Hematopoietic multipotent progenitor cell treated with erythropoietin and hydrocortisone succinate and interleukin-3 and kit ligand, for 8 days (in vitro differentiated cells): ENCODE data around the gene TLK2.
"Not testable (repeated sequence)": the region's sequence is repeated elsewhere in the genome, so short reads cannot be mapped to it uniquely, and the experiment has no call there.

Experiments used
- DNase-seq: peaks from one replicate; pipeline ENCODE4 v3.0.0-alpha.2; 2015

Gene TLK2

DNA sequence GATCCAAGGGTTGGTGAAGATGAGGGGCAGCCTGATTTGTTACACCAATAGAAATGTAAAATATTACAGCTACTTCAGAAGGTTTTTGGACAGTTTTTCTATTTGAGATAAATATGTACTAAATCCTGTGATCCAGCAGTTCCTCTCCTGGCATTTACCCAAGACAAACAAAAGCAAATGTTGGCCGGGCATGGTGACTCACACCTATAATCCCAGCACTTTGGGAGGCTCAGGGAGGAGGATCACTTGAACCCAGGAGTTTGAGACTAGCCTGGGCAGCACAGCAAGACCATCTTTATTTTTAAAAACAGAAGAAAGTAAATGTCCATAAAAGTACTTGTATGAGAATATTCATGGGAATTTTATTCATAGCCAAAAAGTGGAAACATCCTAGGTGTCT lies 84.0 kb downstream of the TLK2 start:
- no peak for DNase-seq

GRCh38 chr17:62565817-62566216 lies 87.2 kb downstream of the TLK2 start:
- DNase-seq, result no peak

DNA sequence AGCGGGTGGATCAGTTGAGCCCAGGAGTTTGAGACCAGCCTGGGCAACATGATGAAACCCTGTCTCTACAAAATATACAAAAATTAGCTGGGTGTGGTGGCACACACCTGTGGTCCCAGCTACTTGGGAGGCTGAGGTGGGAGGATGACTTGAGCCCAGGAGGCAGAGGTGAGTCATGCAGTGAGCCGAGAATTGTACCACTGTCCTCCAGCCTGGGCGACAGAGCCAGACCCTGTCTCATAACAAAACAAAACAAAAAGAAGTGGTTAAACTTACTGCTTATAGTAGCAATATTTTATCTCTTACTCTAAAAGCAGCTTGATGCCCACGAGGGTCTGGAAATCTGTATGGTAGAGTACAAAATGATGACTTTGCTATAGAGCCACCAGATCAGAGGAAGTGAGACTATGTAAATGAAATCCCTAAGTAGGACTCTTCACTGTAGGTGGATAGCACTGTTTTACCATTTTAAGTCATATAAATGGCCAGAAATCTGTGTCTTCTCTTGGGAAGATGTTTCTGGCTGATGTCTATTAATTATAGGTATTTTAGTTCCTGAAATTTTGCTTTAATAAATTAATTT lies 88.5 kb downstream of the TLK2 start:
- no peak for DNase-seq

DNA sequence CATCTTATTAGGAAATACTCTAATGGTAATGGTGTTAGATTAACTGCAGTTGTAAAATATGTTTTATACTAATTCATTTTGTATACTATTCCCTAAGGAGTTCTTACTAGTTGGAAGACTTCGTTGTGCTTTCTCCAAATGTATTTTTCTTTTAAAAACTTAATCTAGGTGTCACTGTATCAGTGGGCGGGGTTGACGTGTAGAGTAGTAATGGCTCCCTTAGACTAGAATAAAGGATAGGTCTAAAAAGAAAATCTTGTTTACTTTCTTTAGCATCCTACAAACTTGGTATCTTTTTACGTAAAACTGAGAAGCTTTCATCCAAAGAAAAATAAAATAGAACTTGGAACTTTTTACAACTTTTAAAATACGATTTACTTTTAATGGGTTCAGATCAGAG lies 93.9 kb downstream of the TLK2 start:
- DNase-seq, result no peak

DNA sequence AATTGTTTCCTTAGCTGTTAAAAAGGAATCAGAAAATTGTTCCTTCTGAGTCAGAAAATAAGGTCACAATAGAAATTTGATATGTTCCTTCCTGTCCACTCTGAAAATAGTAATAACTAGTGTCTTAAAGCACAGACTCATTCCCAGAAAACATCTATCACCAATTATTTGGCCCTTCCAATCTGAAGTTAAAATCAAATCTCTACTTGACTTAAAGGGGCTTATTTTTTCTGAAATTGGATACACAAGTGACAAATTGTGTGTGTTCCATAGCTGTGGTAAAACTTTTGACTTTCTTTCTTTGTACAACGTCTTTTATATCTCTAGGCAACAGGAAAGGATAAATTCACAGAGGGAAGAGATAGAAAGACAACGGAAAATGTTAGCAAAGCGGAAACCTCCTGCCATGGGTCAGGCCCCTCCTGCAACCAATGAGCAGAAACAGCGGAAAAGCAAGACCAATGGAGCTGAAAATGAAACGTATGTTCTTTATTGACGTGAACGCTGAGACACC lies 94.3 kb downstream of the TLK2 start:
- no peak for DNase-seq

GRCh38 chr17:62573480-62574117 lies 95.0 kb downstream of the TLK2 start:
- no peak for DNase-seq

DNA sequence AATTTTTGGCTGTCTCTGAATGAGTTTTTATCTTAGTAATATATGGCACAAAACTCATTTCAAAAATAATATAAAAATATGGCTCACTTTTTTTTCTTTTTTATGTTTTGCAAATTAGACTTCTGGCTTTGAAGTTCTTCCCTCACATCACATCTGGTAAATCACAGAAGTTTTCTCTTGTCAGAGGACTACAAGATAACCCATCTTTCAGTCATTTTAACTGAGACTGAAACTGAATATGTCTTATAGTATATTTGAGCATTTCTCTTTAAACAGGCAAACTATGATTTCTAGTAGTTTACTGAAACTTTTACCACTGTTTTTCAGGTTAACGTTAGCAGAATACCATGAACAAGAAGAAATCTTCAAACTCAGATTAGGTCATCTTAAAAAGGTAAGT lies 97.8 kb downstream of the TLK2 start:
- no peak for DNase-seq

DNA sequence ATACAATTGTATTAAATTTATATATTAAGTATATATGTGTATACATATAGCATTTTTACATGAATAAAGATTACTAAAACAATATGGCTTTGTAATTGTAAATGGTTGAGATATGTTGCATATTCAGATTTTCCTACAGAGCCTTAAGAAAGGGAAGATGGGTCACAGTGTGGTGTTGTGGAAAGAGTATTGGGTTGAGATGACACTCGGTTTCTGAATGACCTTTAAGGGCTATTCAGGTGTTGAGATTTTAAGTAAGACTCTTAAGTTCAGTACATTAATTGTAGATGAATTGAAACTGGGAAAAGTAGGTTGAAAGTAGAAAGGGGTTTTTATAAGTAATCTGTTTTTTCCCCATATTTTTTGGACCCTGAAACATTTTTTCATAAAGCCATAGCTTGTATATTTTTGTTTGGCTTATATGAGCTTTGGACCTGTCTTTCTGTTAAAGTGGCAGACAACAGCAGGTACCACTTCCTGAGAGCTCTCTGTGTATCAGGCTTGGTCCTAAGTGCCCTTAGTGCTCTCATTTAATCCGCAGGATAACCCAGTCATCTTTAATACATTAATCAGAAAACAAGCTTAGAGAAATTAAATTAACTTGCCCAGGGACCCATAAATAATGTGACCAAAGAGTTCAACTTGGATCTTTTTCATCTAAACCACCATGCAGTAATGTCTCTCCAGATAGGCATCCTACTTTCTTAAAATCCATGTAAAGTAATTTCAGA lies 100.3 kb downstream of the TLK2 start:
- DNase-seq, result no peak

GRCh38 chr17:62580947-62581346 lies 102.3 kb downstream of the TLK2 start:
- no peak for DNase-seq

DNA sequence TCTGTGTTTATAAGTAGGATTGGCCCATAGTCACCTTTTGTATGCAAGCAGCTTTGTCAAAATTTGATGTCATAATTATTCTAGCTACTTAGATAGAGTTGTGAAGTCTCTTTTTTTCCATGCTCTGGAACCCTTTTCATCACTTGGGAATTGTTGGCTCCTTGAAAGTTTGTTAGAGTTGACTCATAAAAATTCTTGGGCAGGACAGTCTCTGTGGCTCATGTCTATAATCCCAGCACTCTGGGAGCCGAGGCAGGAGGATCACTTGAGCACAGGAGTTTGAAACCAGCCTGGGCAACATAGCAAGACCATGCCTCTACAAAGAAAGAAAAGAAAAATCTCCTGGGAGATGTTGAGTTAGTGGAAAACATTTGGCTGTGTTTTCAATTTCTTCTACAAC lies 103.1 kb downstream of the TLK2 start:
- no peak for DNase-seq

- DNase-seq, result no peak
These were observed 108.9 kb downstream of the TLK2 start for GRCh38 chr17:62587554-62587953.

DNA sequence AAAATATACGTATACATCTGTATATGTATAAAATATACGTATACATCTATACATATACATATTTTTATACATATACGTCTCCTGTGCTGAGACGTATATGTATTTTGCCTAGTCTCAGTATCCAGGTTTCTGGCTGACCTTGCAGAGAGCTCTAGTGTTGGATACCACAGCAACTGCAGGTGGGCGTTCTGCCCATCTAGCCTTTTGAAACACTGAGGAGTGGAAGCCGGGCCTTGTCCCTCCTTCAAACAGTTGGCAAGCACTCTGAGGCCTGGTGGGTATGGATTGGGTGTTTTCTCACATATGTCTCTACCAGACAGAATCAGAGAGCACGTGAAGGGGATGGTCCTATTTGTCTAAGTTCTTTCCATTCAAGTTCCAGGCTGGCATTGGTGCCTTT lies 109.5 kb downstream of the TLK2 start:
- no peak for DNase-seq

- DNase-seq, result no peak
These were observed 112.7 kb downstream of the TLK2 start for GRCh38 chr17:62591333-62591732.

DNA sequence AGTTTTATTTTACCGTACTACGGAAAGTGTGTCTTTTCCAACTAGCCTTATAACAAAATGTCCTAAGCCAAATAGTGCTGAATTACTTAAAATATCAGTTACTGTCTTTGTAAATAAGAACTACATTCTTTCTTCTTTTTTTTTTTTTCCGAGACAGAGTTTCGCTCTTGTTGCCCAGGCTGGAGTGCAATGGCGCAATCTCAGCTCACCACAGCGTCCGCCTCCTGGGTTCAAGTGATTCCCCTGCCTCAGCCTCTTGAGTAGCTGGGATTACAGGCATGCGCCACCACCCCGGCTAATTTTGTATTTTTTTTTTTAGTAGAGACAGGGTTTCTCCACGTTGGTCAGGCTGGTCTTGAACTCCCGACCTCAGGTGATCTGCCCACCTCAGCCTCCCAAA lies 113.2 kb downstream of the TLK2 start:
- not testable (repeated sequence) for DNase-seq

DNA sequence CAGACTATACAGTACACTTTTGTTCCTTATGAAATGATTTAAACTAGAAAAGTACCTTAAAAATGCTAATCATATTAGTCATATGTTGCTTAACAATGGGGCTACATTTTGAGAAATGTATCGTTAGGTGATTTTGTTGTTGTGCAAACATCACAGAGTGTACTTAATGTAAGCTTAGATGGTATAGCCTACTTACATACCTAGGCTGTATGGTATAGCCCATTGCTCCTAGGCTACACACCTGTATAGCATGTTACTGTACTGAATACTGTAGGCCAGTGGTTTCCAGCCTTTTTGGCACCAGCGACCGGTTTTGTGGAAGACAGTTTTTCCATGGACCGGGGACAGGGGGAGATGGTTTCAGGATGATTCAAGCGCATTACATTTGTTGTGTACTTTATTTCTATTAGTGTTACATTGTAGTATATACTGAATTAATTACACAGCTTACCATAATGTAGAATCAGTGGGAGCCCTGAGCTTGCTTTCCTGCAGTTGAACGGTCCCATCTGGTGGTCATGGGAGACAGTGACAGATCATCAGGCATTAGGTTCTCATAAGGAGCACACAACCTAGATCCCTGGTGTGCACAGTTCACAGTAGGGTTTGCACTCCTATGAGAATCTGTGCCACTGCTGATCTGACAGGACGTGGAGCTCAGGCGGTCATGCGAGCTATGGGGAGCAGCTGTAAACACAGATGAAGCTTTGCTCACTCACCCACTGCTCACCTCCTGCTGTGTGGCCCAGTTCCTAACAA lies 113.9 kb downstream of the TLK2 start:
- no peak for DNase-seq

- no peak for DNase-seq
These were observed 116.9 kb downstream of the TLK2 start for GRCh38 chr17:62595484-62595883.

DNA sequence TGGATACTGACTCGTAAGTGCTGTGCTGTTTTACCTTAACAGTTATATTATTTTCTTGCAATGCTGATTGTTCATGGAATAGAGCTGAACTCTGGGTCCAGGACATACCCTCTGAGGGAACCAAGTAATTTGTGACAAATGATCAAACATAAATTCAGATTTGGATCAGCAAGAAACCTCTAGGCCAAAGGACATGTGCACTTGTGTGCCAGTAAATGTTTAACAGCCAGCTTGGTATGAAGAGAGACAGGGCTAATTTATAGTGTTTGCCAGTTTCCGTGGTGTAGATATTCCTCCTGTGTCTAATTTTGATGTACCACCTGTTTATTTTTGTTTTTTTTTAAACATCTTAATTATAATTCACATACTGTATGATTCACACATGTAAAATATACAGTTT lies 118.0 kb downstream of the TLK2 start:
- DNase-seq, result no peak

DNA sequence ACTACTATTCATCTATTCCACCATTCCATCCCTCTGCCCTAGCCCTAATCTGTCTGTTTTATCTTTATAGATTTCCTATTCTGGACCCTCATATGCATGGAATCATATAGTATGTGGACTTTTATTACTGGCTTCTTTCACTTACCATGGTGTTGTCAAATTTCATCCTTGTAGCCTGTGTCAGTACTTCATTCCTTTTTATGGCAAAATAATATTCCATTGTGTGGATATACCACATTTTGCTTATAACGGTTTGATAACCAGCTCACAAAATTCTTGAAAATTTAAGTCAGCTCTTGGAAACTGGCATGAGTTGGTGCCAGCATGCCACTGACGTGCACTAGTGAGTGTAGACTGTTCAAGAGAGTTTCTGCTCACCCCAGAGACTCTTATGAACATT lies 118.5 kb downstream of the TLK2 start:
- DNase-seq, result no peak

DNA sequence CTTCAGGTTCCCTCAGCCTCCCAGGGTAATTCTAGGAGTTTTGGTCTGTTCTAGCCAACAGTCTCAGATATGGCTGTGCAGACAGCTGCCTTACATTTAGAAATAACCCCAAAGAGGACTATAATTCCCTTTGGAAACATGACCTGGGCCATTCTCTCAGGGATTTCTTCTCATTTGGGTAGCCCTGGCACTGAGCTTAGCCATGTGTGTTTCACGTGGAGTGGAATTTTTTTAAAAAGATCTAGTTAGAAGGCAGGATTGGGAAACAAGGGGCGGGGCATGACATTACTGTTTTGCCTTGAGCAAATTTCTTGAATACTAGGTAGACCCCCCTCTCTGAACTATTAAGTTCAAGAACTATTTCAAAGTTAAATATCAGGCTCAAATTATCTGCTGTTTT lies 119.3 kb downstream of the TLK2 start:
- DNase-seq, result no peak

DNA sequence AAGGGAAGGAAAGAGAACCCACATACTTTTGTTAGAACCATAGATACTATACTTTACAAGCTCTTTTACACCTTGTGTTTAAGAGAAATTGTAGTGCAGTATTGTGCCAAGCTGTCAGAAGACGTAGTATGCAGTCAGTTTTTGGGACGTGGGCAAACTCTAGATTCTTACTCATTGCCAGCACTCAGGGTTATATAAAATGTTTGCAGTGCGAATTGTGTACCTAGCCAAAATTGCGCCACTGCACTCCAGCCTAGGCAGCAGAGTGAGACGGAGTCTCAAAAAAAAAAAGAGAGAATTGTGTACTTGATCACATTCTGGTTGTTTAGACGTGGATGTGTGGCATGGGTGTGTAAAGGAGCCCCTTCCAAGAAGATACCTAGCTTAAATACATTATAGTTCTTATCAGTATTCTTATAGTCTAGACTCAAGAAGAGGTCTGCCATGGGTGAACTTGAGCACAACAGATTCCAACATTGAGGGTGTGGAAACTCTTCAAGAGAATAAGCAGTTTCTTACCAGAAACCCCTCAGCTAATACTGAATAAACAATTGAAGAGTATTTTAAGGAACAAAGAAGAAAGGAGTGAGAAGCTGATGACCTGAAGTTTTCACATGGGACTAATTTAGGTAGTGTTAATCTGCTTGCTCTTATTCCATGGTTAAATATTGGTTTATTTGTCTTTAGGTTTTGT lies 121.5 kb downstream of the TLK2 start:
- DNase-seq, result no peak

GRCh38 chr17:62600805-62601204 lies 122.2 kb downstream of the TLK2 start:
- DNase-seq, result no peak

GRCh38 chr17:62601471-62601870 lies 122.8 kb downstream of the TLK2 start:
- no peak for DNase-seq

- not testable (repeated sequence) for DNase-seq
These were observed 125.2 kb downstream of the TLK2 start for GRCh38 chr17:62603783-62604182.
